ENCODE data around the gene DCUN1D4.

GRCh38 chr4:51960486-51960885, 117.5 kb downstream of the DCUN1D4 start:
- TF ChIP-seq CTCF (IDR thresholded peaks at IDR 0.05; ENCODE audit: poor library complexity) (no peak), EZH2 (IDR thresholded peaks at IDR 0.05; ENCODE audit: borderline replicate concordance) (no peak), EZH2phosphoT487 (IDR thresholded peaks at IDR 0.05; ENCODE audit: low read depth, severe bottlenecking, unreplicated experiment) (no peak)

Data from hepatocyte (in vitro differentiated cells).